Endometrium (tissue), 2 donors: ENCODE results near the gene ZBTB42.

Experiments
- FAIRE-seq: peaks from 2 replicates; lab custom pipeline; 2012; peaks lifted over from hg19 to GRCh38; lab: Jason Lieb, UNC
- donor health status: control.
- donor health status: control.

Gene ZBTB42

DNA sequence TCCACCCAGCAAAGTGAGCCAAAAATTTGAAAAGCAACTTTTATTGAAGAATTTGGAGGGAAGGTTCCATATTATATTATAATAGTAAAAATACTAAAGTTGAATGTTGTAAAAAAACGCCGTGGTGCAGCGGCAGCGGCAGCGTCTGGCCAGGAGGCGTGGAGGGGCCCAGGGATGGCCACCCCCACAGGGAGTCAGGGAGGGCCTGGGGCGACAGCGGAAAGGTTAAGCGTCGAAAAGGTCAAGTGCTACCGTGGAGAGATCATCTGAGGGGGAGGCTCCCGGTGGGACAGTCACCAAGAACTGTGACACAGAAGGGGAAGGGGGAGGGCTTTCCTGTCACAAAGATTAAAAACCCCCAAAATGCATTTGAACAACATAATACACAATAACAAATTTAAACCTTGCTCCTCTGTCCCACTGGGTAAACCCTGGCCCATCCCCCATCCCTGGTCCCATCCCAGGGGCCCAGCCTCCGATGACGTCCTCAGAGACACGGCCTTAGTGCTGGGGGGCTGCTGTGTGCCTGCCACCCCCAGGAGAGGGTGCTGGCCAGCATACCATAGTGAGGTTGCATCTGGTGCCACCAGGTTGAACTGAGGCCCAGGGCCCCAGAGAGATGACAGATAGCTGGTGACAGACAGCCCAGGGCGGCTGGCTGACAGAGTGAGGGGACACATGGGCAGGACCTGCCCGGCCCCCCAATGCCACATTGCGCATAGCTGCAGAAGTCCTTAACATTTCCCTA, 31.4 kb upstream of the ZBTB42 start:
- FAIRE-seq, result no peak

DNA sequence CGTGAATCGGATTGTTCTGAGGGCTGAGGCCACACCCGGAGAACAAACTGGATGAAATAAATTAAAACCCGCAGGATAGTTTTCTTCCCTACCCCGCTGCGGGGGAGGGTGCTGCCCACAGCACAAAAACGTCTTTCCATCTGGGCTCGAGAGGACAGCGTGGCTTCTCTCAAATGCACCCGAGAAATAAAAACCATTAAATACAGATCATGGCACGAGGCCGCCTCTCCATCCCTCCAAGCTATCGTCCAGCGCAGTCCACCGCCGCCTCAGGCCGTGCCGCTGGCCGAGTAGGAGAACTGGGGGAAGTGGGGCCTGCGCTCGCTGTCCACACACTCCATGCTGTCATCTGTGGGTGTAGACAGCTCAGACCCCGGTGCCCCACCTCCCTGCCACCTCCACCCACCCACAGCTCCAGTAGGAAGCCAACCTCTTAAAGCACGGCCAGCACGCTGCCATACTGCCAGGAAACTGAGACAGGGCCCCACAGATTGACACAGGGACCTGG, 30.8 kb upstream of the ZBTB42 start:
- FAIRE-seq, result no peak

GRCh38 chr14:104770851-104771272, 30.0 kb upstream of the ZBTB42 start:
- no peak for FAIRE-seq

DNA sequence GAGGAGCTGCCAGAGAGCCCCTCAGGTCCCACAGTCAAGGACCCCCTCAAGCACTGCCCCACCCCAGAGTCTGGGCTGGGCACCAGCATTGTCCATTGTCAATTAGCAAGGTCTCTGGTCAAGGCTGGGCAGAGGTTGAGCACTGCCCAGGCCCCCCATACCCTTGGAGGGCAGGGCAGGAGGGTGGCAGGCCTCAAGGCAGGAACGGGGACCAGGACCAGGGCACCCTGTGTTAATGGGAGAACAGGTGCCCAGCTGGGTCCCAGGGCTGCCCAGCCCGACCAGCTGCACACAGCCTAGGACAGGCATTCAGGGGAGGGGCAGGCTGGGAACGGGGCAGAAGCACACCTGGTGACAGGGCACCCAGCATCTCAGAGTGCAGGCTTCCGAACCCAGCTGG, 29.5 kb upstream of the ZBTB42 start:
- FAIRE-seq, result no peak

GRCh38 chr14:104771918-104772706, 28.8 kb upstream of the ZBTB42 start:
- no peak for FAIRE-seq

DNA sequence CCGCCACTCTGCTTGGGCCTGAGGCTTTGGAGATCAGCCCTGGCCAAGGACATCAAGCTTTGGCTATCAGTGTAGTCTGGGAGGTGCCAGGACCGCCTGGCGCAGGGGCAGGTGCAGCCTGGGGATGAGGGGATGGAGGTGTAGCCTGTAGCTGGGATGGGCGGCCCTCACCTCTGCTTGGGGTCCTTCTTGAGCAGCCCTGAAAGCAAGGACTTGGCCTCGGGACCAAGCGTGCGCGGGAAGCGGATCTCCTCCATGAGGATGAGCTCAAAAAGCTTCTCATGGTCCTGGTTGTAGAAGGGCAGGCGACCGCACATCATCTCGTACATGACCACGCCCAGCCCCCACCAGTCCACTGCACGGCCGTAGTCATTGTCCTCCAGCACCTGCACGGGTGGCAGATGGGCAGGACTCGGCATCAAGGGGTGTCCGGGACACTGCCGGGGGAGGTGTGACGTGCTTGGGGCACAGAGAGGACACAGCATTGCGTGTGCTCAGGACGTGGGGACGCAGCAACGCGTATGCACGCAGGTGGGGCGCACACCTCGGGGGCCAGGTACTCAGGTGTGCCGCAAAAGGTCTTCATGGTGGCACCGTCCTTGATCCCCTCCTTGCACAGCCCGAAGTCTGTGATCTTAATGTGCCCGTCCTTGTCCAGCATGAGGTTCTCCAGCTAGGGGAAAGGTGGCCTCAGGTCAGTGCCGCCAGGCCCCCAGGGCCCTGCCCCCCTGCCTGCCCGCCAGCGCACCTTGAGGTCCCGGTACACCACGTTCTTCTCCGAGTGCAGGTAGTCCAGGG, 28.0 kb upstream of the ZBTB42 start:
- no peak for FAIRE-seq

- no peak for FAIRE-seq
Observed at GRCh38 chr14:104773505-104774452, 27.1 kb upstream of the ZBTB42 start.

DNA sequence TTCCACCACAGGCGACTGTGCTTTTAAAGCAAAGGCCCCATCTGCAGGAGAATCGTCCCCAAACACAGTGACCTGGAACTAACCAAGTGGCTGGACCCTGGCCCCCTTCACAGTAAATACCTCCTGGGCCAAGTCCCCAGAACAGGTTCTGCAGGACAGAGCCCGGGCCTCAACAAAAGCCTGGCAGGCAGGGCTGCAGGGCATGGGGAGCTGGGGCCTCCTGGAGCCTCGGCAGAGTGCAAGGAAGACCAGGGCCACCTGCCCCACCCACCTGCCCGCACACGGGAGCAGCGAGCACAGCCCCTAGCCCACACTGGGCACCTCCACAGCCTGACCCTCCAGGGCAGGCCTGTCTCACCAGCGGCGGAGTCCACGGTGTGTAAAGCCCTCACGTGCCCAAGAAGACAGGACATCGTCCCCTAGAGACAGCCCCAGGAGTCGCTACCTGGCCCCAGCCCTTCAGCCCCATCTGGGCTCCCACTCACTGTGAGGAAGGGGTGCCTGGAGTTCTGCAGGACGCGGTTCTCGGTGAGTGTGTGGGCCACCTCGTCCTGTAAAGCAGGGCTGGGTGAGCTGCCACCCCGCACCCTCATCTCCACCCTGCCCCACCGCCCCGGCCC, 26.3 kb upstream of the ZBTB42 start:
- no peak for FAIRE-seq

DNA sequence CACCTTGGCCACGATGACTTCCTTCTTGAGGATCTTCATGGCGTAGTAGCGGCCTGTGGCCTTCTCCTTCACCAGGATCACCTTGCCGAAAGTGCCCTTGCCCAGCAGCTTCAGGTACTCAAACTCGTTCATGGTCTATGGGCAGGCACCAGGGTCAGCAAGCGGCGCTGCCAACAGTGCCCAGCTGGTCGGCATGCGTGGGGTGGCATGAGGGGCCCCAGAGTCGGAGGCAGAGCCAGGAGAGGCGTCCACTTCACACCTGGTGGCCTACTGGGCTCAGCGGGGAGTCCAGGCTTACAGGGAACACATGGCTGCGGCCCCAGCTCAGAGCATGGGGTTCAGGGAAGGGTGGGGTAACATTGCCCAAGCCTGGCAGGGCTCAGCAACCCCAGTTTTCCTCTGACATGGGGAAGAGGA, 25.8 kb upstream of the ZBTB42 start:
- FAIRE-seq, result no peak

DNA sequence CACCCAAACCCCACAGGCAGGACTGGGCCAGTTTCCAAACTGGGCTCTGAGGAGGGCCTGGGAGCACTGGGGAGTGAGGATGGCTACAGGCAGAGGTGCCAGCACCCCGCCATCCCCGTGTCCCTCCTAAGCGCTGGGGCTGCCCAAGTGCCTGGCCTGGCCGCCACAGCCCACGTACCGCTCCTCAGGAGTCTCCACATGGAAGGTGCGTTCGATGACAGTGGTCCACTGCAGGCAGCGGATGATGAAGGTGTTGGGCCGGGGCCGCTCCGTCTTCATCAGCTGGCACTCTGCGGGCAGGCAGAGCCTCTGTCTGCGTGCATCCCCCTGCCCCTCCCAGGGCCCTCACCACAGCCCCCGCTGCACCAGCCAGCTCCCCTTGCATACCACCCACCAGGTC, 24.4 kb upstream of the ZBTB42 start:
- no peak for FAIRE-seq

- no peak for FAIRE-seq
Observed at GRCh38 chr14:104776961-104777807, 23.7 kb upstream of the ZBTB42 start.

GRCh38 chr14:104777808-104778249, 23.1 kb upstream of the ZBTB42 start:
- no peak for FAIRE-seq

DNA sequence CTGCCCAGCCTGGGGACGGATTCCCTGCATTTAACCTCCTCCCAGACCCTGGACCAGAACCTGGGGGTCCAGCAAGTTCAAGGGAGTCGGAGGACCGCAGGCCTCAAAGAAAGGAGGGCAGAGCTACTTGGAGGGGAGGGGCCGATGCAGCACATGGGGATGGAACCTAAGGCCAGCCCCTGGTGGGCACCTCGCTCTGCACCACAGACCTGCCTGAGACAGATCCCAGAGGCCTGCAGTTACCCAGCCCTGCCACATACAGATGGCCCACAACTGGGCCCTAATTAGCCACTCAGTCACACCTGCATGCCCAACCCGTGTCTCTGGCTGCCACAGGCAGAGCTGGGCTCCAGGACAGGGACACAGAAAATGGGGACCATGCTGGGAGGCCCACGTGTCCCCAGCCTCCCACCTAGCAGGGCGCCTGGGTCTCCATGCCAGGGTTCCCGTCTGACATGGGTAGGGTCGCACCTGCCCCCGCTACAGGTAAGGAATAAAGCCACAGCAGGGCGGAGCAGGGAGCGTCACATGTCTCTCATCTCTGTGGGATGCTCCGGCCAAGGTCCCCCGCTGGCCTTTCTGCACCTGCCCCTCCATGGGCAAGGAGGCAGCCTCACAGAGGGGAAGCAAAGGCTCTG, 22.1 kb upstream of the ZBTB42 start:
- no peak for FAIRE-seq

- no peak for FAIRE-seq
Observed at GRCh38 chr14:104779776-104780512, 21.0 kb upstream of the ZBTB42 start.

DNA sequence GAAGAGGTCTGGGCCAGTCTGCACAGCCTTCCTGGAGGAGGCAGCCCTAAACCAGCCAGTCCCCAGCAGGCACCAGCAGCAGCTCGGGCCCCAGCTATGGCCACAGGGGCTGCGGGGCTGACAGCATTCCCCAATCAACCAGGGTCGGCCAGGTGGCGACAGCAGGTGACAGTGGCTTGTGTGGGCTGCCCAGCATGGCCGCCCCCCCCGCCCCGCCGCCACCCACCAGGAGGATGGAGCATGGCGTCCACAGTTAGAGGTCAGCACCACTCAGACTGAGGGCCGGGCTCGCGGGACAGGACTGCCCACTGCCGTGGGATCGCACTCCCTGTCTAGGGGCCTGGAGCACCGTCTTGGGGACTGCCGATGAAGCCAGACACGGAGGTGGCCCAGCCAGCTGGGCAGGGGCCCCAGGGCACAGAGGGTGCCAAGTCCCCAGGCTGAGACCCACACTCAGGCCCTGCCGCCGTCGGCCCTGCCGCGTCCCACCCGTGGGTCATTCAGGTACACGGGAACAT, 20.3 kb upstream of the ZBTB42 start:
- FAIRE-seq, result no peak

GRCh38 chr14:104781271-104782077, 19.4 kb upstream of the ZBTB42 start:
- no peak for FAIRE-seq

- FAIRE-seq, result no peak
Observed at GRCh38 chr14:104782086-104782807, 18.7 kb upstream of the ZBTB42 start.
